ENCODE data around the gene SUPT3H. TPM values are rescaled to one million over a fixed set of nuclear protein-coding genes. Genes with fewer than 3 reads are reported as not detected.

Gene SUPT3H
- total RNA-seq, 4 donors from 2014 or later: 1.6 to 5.6 (median 3.8) TPM

DNA sequence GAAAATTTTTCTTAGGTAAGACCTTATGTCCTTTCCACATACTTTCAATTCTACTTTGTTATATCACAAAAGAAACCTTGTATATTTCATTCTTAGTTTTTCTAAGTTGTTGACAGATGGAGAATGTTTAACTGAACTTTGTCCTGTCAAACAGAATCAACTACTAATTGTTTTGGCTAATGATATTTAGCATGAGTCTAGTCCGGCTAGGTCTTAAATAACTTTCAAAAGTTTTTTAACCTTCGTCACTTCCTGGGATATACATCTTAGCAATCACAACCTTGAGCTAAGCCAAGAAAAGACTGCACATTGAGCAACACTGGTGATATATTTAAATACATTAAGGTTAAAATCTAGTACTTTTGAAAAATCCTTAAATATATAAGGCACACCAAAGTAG lies 112.5 kb downstream of the SUPT3H start:
- DNase-seq (ENCODE audit: low spot score in 2 of 2): no peak
- TF ChIP-seq, protein P1, sequence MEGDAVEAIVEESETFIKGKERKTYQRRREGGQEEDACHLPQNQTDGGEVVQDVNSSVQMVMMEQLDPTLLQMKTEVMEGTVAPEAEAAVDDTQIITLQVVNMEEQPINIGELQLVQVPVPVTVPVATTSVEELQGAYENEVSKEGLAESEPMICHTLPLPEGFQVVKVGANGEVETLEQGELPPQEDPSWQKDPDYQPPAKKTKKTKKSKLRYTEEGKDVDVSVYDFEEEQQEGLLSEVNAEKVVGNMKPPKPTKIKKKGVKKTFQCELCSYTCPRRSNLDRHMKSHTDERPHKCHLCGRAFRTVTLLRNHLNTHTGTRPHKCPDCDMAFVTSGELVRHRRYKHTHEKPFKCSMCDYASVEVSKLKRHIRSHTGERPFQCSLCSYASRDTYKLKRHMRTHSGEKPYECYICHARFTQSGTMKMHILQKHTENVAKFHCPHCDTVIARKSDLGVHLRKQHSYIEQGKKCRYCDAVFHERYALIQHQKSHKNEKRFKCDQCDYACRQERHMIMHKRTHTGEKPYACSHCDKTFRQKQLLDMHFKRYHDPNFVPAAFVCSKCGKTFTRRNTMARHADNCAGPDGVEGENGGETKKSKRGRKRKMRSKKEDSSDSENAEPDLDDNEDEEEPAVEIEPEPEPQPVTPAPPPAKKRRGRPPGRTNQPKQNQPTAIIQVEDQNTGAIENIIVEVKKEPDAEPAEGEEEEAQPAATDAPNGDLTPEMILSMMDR (IDR thresholded peaks at IDR 0.05): no peak
- TF ChIP-seq POLR2A (IDR thresholded peaks at IDR 0.05): no peak
- intact Hi-C loops (cut with DNase I; ENCODE audit: low total_unique reads): no loop called here
- WGBS, 2 donors: 85 to 97% methylated on average over 2 of the region's 2 CpGs
- H3K4me3 ChIP-seq (ENCODE audit: low read depth, poor library complexity, severe bottlenecking): no peak overlapping the region

DNA sequence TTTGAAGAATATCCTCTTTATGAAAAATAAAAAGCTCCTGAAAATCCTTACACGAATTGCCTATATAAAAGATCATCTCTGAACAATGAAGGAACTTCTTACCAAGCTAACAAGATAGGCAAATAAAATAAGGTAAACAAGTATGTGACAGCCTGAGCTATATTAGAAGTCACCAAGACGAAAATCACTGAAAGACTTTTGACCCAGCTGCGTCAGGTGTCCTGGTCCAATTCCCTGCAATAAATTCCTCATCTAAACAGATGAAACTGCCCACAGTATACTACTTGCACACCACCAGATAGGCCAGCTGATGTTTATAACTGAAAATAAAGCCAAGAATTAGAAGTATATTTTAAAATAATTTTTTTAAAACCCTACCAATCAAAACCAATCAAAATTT lies 117.0 kb downstream of the SUPT3H start:
- intact Hi-C loops (cut with DNase I; ENCODE audit: low total_unique reads): no loop called here
- 90 to 94% methylated on average over 3 of the region's 3 CpGs for WGBS, 2 donors
- TF ChIP-seq POLR2A (IDR thresholded peaks at IDR 0.05): no peak
- TF ChIP-seq, protein P1 (IDR thresholded peaks at IDR 0.05): no peak
- DNase-seq (ENCODE audit: low spot score in 2 of 2): no peak
- H3K4me3 ChIP-seq (ENCODE audit: low read depth, poor library complexity, severe bottlenecking): no peak overlapping the region

DNA sequence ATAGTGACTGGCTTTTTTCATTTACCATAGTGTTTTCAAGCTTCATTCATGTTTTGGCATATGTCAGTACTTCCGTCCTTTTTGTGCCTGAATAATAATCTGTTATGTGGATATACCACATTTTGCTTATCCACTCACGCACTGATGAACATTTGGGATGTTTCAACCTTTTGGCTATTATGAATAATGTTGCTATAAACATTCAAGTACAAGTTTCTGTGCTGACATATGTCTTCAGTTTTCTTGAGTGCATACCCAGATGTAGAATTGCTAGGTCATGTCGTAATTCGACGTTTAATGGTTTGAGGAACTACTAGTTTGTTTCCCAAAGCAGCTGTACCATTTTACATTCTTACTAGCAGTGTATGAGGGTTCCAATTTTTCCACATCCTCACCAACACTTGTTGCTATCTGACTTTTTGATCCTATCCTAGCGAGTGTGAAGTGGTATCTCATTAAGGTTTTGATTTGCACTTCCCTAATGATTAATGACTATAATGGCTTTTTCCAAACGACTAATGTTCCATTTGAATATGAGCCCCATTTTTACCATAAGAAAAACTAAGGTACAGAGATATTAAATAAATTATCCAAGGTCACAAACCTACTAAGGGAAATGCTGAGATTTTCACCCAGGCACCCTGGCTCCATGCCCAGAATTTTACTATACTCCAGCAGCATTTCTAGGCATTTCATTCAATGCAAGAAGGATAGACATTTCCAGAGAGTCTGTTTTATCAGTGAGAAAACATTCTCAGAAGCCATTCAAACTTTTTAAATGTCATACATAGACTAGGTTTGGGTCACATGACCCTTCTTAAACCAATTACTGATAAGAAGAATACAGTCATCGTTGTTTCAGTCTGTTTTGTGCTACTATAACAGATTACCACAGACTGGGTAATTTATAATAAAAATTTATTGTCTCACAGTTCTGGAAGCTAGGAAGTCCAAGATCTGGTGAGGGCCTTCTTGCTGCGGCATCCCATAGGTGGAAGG lies 120.7 kb downstream of the SUPT3H start:
- 83 to 87% methylated on average over 9 of the region's 9 CpGs for WGBS, 2 donors
- DNase-seq (ENCODE audit: low spot score in 2 of 2): no peak
- TF ChIP-seq POLR2A (IDR thresholded peaks at IDR 0.05): no peak
- TF ChIP-seq, protein P1 (IDR thresholded peaks at IDR 0.05): no peak
- intact Hi-C loops (cut with DNase I; ENCODE audit: low total_unique reads): no loop called here
- no peak overlapping the region for H3K4me3 ChIP-seq (ENCODE audit: low read depth, poor library complexity, severe bottlenecking)

DNA sequence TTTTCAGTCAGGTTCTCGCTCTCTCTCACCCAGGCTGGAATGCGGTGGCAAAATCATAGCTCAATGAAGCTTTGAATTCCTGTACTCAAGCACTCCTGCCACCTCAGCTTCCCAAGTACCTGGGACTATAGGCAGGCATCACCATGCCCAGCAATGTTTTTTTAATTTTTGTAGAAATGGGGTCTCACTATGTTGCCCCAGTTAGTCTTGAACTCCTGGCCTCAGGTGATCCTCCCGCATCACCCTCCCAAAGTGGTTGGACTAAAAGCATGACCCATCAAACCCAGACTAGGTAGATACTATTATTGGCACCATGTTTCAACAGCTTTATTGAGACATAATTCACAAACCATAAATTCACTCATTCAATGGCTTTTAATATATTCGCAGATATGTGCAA lies 122.3 kb downstream of the SUPT3H start:
- no peak for DNase-seq (ENCODE audit: low spot score in 2 of 2)
- intact Hi-C loops (cut with DNase I; ENCODE audit: low total_unique reads): no loop called here
- TF ChIP-seq, protein P1 (IDR thresholded peaks at IDR 0.05): no peak
- TF ChIP-seq POLR2A (IDR thresholded peaks at IDR 0.05): no peak
- WGBS, 2 donors: 96 to 99% methylated on average over 4 of the region's 4 CpGs
- no peak overlapping the region for H3K4me3 ChIP-seq (ENCODE audit: low read depth, poor library complexity, severe bottlenecking)

DNA sequence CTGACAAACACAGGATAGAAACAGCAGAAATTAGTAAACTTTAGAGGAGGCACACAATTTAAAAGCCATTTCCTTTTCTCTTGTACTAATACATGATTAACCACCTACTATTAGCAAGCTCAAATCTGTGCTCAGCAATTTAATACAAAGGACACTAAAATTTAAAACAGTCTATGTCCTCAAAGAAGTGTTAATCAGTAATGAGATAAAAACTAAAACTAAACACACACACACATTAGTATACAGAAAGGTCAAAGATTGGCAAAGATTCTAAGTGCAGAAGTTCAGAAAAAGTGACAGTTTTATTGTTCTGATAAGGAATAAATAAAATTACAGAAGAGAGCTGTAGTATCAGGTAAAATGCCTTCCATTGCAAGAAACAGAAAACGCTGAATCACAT lies 123.5 kb downstream of the SUPT3H start:
- intact Hi-C loops (cut with DNase I; ENCODE audit: low total_unique reads): no loop called here

DNA sequence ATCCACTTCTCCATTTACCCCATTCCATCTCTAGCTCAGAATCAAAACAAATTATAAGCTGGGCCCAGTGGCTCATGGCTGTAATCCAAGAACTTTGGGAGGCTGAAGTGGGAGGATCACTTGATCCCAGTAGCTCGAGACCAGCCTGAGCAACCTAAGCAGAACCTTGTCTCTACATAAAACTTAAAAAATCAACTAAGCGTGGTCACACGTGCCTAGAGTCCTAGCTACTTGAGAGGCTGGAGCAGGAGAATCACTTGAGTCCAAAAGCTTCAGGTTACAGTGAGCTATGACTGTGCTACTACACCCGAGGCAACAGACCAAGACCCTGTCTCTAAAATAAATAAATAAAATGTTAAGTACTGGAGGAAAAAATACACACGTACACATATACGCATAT lies 124.3 kb downstream of the SUPT3H start:
- no peak for DNase-seq (ENCODE audit: low spot score in 2 of 2)
- H3K4me3 ChIP-seq (ENCODE audit: low read depth, poor library complexity, severe bottlenecking): no peak overlapping the region
- TF ChIP-seq, protein P1 (IDR thresholded peaks at IDR 0.05): no peak
- TF ChIP-seq POLR2A (IDR thresholded peaks at IDR 0.05): no peak
- intact Hi-C loops (cut with DNase I; ENCODE audit: low total_unique reads): no loop called here
- 87 to 91% methylated on average over 6 of the region's 6 CpGs for WGBS, 2 donors

More for the DNA sequence above, 123.5 kb downstream of the SUPT3H start:
- 76 to 86% methylated on average over 1 of the region's 1 CpG for WGBS, 2 donors
- DNase-seq (ENCODE audit: low spot score in 2 of 2): no peak
- no peak overlapping the region for H3K4me3 ChIP-seq (ENCODE audit: low read depth, poor library complexity, severe bottlenecking)
- no peak for TF ChIP-seq POLR2A (IDR thresholded peaks at IDR 0.05)

Data from lower leg skin (tissue), 4 donors.